ENCODE results near the gene FRAT1. TPM values are rescaled to one million over a fixed set of nuclear protein-coding genes. Genes with fewer than 3 reads are reported as not detected.

Gene FRAT1
- total RNA-seq, 6 experiments from 2014 or later: 3.5 to 8.5 (median 7.4) TPM

GRCh38 chr10:97366572-97366971 lies 47.5 kb downstream of the FRAT1 start:
- WGBS (ENCODE audit: insufficient coverage, low coverage, low lambda C conversion rate, missing lambda C conversion rate): 76% methylated on average over 5 of the region's 11 CpGs
- TF ChIP-seq CTCF (IDR thresholded peaks at IDR 0.05): no peak
- TF ChIP-seq POLR2A (IDR thresholded peaks at IDR 0.05): no peak
- Histone ChIP-seq H3K27ac (peak overlapping the region in 2 of 3 donors; percentile 57 to 63), H3K36me3 (peaks cover 0 to 10% (median 0%) of the 10 kb centered on the region in 4 donors), H3K27me3 (no peaks in the 10 kb centered on the region), H3K9me3 (no peaks in the 10 kb centered on the region), H3K4me1 (peaks cover 0 to 3% (median 0%) of the 10 kb centered on the region in 4 donors), H3K4me3 (no peak overlapping the region)
- intact Hi-C loops (cut with DNase I): no loop called here
- DNase-seq (no peak), ATAC-seq (no peak)

DNA sequence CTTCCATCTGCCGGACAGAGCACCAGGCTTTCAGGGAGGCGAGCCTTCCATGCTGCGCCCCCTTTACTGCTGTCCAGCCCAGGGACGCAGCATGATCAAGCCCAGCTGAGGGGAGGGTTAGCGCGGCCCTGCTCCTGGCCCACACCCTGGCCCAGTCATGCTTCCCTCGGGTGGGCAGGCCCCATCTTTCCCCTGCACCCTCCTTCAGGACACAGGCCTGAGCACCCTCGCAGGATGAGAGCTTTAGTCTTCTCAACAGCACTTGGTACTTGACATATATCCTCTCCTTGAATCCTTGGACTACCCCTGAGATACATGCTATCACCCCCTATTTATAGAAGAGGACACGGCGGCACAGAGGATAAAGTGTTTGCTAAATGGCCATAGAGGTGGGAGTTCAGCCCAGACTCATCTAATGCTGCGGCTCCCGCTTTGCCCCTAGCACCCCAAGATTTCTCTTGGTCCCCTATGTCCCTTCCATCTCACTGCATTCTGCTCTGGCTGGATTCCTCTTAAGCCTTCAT lies 48.1 kb downstream of the FRAT1 start:
- DNase-seq (no peak), ATAC-seq (no peak)
- Histone ChIP-seq H3K4me3 (no peak overlapping the region), H3K36me3 (peaks cover 0 to 10% (median 0%) of the 10 kb centered on the region in 4 donors), H3K27me3 (no peaks in the 10 kb centered on the region), H3K4me1 (peaks cover 0 to 3% (median 0%) of the 10 kb centered on the region in 4 donors), H3K27ac (peak overlapping the region in 1 of 3 donors; percentile 57), H3K9me3 (no peaks in the 10 kb centered on the region)
- TF ChIP-seq POLR2A (IDR thresholded peaks at IDR 0.05) (no peak), CTCF (IDR thresholded peaks at IDR 0.05) (no peak)
- WGBS (ENCODE audit: insufficient coverage, low coverage, low lambda C conversion rate, missing lambda C conversion rate): 100% methylated on average over 4 of the region's 12 CpGs
- intact Hi-C loops (cut with DNase I): no loop called here

Small RNA genes lying within 50 kb of the gene (small RNA-seq; reads per million reads assigned to genes)
- 0 reads per million in 2 experiments for gene RF00017

Other genes starting within 250 kb of the FRAT1 start
- gene SLIT1, start 133.3 kb upstream of the FRAT1 start, total RNA-seq: under 1 TPM in 5 of 6 experiments, not detected in 1; 0.04 to 0.29 (median 0.12) TPM
- 1 to 10 TPM; 2.3 to 5.5 (median 3.4) TPM for gene ARHGAP19, start 26.6 kb upstream of the FRAT1 start, total RNA-seq
- gene FRAT2, start 15.5 kb downstream of the FRAT1 start, total RNA-seq: 10 to 100 TPM in 2 of 6 experiments, 1 to 10 TPM in 4; 8.3 to 11.4 (median 9.7) TPM
- gene RRP12, start 82.1 kb downstream of the FRAT1 start, total RNA-seq: 10 to 100 TPM in 3 of 6 experiments, 1 to 10 TPM in 3; 6.7 to 23.2 (median 10.2) TPM
- 100 to 1,000 TPM; 100 to 228 (median 162) TPM for gene PGAM1, start 106.9 kb downstream of the FRAT1 start, total RNA-seq
- gene EXOSC1, start 126.7 kb downstream of the FRAT1 start, total RNA-seq: 10 to 100 TPM in 5 of 6 experiments, 1 to 10 TPM in 1; 9.2 to 19.1 (median 11.8) TPM
- gene ZDHHC16, start 126.9 kb downstream of the FRAT1 start, total RNA-seq: 10 to 100 TPM; 15.8 to 27.0 (median 22.8) TPM
- gene MMS19, start 179.2 kb downstream of the FRAT1 start, total RNA-seq: 10 to 100 TPM; 18.7 to 40.7 (median 20.3) TPM
- 1 to 10 TPM; 5.4 to 8.8 (median 7.0) TPM for gene UBTD1, start 179.7 kb downstream of the FRAT1 start, total RNA-seq